ENCODE results near the gene THADA.
A peak's percentile ranks its signal among the peaks of the same experiment; 100 is the strongest.

DNA sequence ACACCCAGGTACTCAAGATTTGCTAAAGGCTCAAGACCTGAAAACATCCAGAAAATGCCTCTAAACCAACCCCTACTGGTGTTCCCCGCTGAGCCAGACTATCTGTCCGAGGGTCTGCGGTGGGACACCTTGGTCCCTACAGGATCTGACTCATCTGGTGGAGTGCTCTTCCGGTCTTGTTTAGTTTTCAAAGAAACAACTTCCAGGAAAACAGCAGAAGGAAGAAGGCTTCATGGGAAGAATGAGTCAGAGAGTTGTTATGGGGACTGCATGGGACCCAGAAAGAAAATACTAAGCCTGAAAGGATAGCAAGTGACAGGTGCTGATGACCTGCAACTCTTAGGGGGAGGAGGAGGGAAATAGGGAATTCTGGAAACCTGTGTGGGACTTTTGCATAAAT is 410.7 kb downstream of the THADA start:
- TF ChIP-seq, protein P1, sequence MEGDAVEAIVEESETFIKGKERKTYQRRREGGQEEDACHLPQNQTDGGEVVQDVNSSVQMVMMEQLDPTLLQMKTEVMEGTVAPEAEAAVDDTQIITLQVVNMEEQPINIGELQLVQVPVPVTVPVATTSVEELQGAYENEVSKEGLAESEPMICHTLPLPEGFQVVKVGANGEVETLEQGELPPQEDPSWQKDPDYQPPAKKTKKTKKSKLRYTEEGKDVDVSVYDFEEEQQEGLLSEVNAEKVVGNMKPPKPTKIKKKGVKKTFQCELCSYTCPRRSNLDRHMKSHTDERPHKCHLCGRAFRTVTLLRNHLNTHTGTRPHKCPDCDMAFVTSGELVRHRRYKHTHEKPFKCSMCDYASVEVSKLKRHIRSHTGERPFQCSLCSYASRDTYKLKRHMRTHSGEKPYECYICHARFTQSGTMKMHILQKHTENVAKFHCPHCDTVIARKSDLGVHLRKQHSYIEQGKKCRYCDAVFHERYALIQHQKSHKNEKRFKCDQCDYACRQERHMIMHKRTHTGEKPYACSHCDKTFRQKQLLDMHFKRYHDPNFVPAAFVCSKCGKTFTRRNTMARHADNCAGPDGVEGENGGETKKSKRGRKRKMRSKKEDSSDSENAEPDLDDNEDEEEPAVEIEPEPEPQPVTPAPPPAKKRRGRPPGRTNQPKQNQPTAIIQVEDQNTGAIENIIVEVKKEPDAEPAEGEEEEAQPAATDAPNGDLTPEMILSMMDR (IDR thresholded peaks at IDR 0.05; ENCODE audit: extremely low read depth in 1 of 2, insufficient read depth in 1 of 2, low read depth in 1 of 2, low read length in 2 of 2), result no peak
- TF ChIP-seq POLR2AphosphoS5 (IDR thresholded peaks at IDR 0.05; ENCODE audit: insufficient read depth, low read depth, low read length) (no peak), POLR2A (IDR thresholded peaks at IDR 0.05; ENCODE audit: low read depth, low read length) (no peak), JUN (IDR thresholded peaks at IDR 0.05; ENCODE audit: borderline replicate concordance, insufficient read depth, insufficient read length, low read depth) (peak; percentile 79), EZH2 (IDR thresholded peaks at IDR 0.05; ENCODE audit: borderline replicate concordance, low read depth, low read length, severe bottlenecking) (no peak), FOS (IDR thresholded peaks at IDR 0.05; ENCODE audit: borderline replicate concordance, insufficient read depth, low read length) (peak; percentile 84), GATA2 (IDR thresholded peaks at IDR 0.05; ENCODE audit: insufficient read depth, insufficient read length, low read depth, low read length) (no peak)
- TF ChIP-seq, protein P2, sequence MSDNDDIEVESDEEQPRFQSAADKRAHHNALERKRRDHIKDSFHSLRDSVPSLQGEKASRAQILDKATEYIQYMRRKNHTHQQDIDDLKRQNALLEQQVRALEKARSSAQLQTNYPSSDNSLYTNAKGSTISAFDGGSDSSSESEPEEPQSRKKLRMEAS (IDR thresholded peaks at IDR 0.05; ENCODE audit: insufficient read depth, insufficient read length), result no peak

Data from endothelial cell of umbilical vein (primary cell).